Transverse colon (tissue), 4 donors: ENCODE results near the gene TBC1D22B. TPM values are rescaled to one million over a fixed set of nuclear protein-coding genes. Genes with fewer than 3 reads are reported as not detected.

Experiments
- DNase-seq: peaks from one replicate; pipeline ENCODE4 v3.0.0-alpha.2; 2019
- H3K27ac ChIP-seq, 4 donors: fragments of 200-600 bp; sonication (generic); 2 replicates each; pipeline ENCODE4 v1.5.1; 2016 to 2018; ENCODE audit warnings: inconsistent platforms in 4 of 4
- H3K27me3 ChIP-seq: fragments of 200-600 bp; sonication (generic); 2 replicates; pipeline ENCODE4 v1.5.1; 2017; ENCODE audit warnings: inconsistent platforms
- H3K36me3 ChIP-seq, 4 donors: fragments of 200-600 bp; sonication (generic); 2 replicates each; pipeline ENCODE4 v1.5.1; 2017 to 2019; ENCODE audit warnings: inconsistent platforms in 4 of 4
- H3K4me1 ChIP-seq, 4 donors: fragments of 200-600 bp; sonication (generic); 2 replicates each; pipeline ENCODE4 v1.5.1; 2017 to 2020; ENCODE audit warnings: inconsistent platforms in 4 of 4
- H3K4me3 ChIP-seq, 4 donors: fragments of 200-600 bp; sonication (generic); 1 replicate in 1 of 4; 2 replicates in 3 of 4; pipeline versions ENCODE4 v1.5.1 to v1.6.1; 2017 to 2019; ENCODE audit warnings: inconsistent platforms in 4 of 4
- H3K9me3 ChIP-seq, 2 donors: fragments of 200-600 bp; sonication (generic); 2 replicates each; pipeline ENCODE4 v1.5.1; 2017 to 2019; ENCODE audit warnings: inconsistent platforms in 2 of 2
- EP300 ChIP-seq: sonication (generic); formaldehyde crosslinking; IDR thresholded peaks from one replicate; pipeline ENCODE4 v1.6.1; 2017; ENCODE audit warnings: antibody characterized with exemption, low read depth
- POLR2A ChIP-seq: fragments of 450-650 bp; IDR thresholded peaks from one replicate; pipeline ENCODE4 v1.6.1; 2016; ENCODE audit warnings: antibody characterized with exemption, mild to moderate bottlenecking, moderate library complexity
- POLR2AphosphoS5 ChIP-seq, 3 donors: sonication (generic); formaldehyde crosslinking; IDR thresholded peaks; one replicate each; pipeline ENCODE4 v1.6.1; 2016; ENCODE audit warnings: antibody characterized with exemption in 3 of 3
- WGBS, 2 donors: methylation state at CpG; one replicate each; pipeline ENCODE4 v1.1.5; 2018; ENCODE audit warnings: low coverage in 1 of 2; 5-methylcytosine and 5-hydroxymethylcytosine counted together
- in situ Hi-C, 4 donors: fragments of 200-750 bp; cut with MboI; loops; one replicate each; pipeline versions ENCODE4 v1.15.0 to v1.15.1; 2017; ENCODE audit warnings: low sequenced_read_pairs in 3 of 4, low pct_ligation_motif_present in 1 of 4, low pct_unique_long_range_greater_than_20kb in 1 of 4
- intact Hi-C: fragments of 100-400 bp; cut with DNase I; formaldehyde crosslinking; loops from one replicate; pipeline ENCODE4 v1.15.1; 2023; ENCODE audit warnings: low total_unique reads
- total RNA-seq, 4 donors: library from RNA; depleted of rRNA; stranded (reverse); fragments of >200 nt; gene quantifications; one replicate each; pipeline ENCODE4 v1.1.0, GENCODE V29; 2016
- TF ChIP-seq, protein P1 (sequence below), 5 experiments: fragments of 200-600 bp in 3 of 5; fragments of 450-650 bp in 2 of 5; sonication (generic) in 3 of 5; IDR thresholded peaks; 1 replicate in 2 of 5; 2 replicates in 3 of 5; pipeline ENCODE4 v1.5.1; 2016 to 2017; ENCODE audit warnings: antibody characterized with exemption in 5 of 5, inconsistent platforms in 3 of 5, mild to moderate bottlenecking in 2 of 5, moderate library complexity in 1 of 5

Gene TBC1D22B
- total RNA-seq, 4 donors from 2014 or later, result 9.0 to 15.7 (median 12.6) TPM

DNA sequence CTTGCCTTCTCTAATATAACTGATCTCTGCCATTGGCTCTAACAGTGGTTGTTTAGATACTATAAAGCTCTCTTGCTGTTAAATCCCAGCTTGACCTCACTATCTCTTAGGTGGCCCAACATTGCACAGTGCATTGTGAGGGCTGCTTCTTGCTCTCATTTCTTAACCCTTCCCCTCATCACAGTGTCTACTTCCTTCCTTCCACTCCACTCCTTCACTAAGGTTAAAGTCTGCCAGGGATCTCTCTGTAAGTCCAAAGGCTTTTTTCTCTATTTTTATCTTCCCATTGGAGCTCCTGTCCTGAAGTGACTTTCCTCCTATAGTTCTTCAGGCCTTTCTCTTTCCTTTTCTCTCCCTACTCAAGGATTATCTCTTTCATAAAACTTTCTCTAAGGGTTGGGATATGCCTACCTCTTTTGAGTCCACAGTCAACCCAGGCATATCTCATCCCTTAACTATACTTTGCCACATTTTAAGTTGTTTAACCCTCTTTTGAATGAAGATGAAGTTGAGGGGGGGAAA is 4.0 kb upstream of the TBC1D22B start:
- H3K36me3 ChIP-seq, result no peaks in the 10 kb centered on the region
- intact Hi-C loops (no loop called here), in situ Hi-C loops (no loop called here)
- no peaks in the 10 kb centered on the region for H3K27me3 ChIP-seq
- H3K4me1 ChIP-seq, result peaks cover under 1 to 16% (median 9%) of the 10 kb centered on the region in 4 donors
- no peak overlapping the region for H3K27ac ChIP-seq
- no peaks in the 10 kb centered on the region for H3K9me3 ChIP-seq
- DNase-seq, result no peak
- H3K4me3 ChIP-seq, result no peak overlapping the region
- TF ChIP-seq, protein P1, sequence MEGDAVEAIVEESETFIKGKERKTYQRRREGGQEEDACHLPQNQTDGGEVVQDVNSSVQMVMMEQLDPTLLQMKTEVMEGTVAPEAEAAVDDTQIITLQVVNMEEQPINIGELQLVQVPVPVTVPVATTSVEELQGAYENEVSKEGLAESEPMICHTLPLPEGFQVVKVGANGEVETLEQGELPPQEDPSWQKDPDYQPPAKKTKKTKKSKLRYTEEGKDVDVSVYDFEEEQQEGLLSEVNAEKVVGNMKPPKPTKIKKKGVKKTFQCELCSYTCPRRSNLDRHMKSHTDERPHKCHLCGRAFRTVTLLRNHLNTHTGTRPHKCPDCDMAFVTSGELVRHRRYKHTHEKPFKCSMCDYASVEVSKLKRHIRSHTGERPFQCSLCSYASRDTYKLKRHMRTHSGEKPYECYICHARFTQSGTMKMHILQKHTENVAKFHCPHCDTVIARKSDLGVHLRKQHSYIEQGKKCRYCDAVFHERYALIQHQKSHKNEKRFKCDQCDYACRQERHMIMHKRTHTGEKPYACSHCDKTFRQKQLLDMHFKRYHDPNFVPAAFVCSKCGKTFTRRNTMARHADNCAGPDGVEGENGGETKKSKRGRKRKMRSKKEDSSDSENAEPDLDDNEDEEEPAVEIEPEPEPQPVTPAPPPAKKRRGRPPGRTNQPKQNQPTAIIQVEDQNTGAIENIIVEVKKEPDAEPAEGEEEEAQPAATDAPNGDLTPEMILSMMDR (IDR thresholded peaks at IDR 0.05), result no peak
- no peak for TF ChIP-seq POLR2A
- no peak for TF ChIP-seq POLR2AphosphoS5 (IDR thresholded peaks at IDR 0.05)
- no peak for TF ChIP-seq EP300

GRCh38 chr6:37254881-37255280 is 2.7 kb upstream of the TBC1D22B start:
- intact Hi-C loops, result no loop called here
- Histone ChIP-seq H3K27ac (no peak overlapping the region), H3K36me3 (no peaks in the 10 kb centered on the region), H3K9me3 (no peaks in the 10 kb centered on the region), H3K27me3 (no peaks in the 10 kb centered on the region), H3K4me3 (no peak overlapping the region), H3K4me1 (peaks cover 6 to 28% (median 19%) of the 10 kb centered on the region in 4 donors)
- TF ChIP-seq, protein P1 (IDR thresholded peaks at IDR 0.05), result no peak
- no peak for TF ChIP-seq EP300
- no peak for TF ChIP-seq POLR2A
- no peak for TF ChIP-seq POLR2AphosphoS5 (IDR thresholded peaks at IDR 0.05)
- in situ Hi-C loops, result no loop called here
- DNase-seq, result no peak
- 92% methylated on average over 5 of the region's 5 CpGs; no CpG with 5 or more reads in 1 of the 2 donors for WGBS, 2 donors

GRCh38 chr6:37256692-37257319 is 766 bp upstream of the TBC1D22B start:
- no peak for DNase-seq
- peak overlapping the region in 3 of 4 donors; percentile 81 to 91 (median 89) for H3K4me3 ChIP-seq
- peaks cover 6 to 28% (median 19%) of the 10 kb centered on the region in 4 donors for H3K4me1 ChIP-seq
- H3K9me3 ChIP-seq, result no peaks in the 10 kb centered on the region
- 47 to 52% methylated on average over 11 to 12 of the region's 12 CpGs for WGBS, 2 donors
- intact Hi-C loops (no loop called here), in situ Hi-C loops (no loop called here)
- TF ChIP-seq POLR2AphosphoS5 (IDR thresholded peaks at IDR 0.05) (peak in 1 of 3 donors; percentile 16), EP300 (no peak)
- TF ChIP-seq, protein P1 (IDR thresholded peaks at IDR 0.05), result no peak
- H3K27ac ChIP-seq, result peak overlapping the region in 3 of 4 donors; percentile 26 to 92 (median 90)
- H3K27me3 ChIP-seq, result no peaks in the 10 kb centered on the region
- no peaks in the 10 kb centered on the region for H3K36me3 ChIP-seq

GRCh38 chr6:37257320-37257633 is 295 bp upstream of the TBC1D22B start:
- in situ Hi-C loops, result no loop called here
- DNase-seq, result no peak
- H3K4me1 ChIP-seq, result peaks cover 6 to 28% (median 19%) of the 10 kb centered on the region in 4 donors
- WGBS, 2 donors, result 0 to 1% methylated on average over 2 to 9 of the region's 9 CpGs
- TF ChIP-seq, protein P1 (IDR thresholded peaks at IDR 0.05), result no peak
- no peak for TF ChIP-seq EP300
- no peak for TF ChIP-seq POLR2AphosphoS5 (IDR thresholded peaks at IDR 0.05)
- H3K36me3 ChIP-seq, result no peaks in the 10 kb centered on the region
- H3K27me3 ChIP-seq, result no peaks in the 10 kb centered on the region
- intact Hi-C loops, result no loop called here
- H3K27ac ChIP-seq, result peak overlapping the region in 3 of 4 donors; percentile 26 to 92 (median 90)
- no peaks in the 10 kb centered on the region for H3K9me3 ChIP-seq
- H3K4me3 ChIP-seq, result peak overlapping the region in 3 of 4 donors; percentile 81 to 91 (median 89)
